GM21447 (cell line): ENCODE measurements around the gene NR2F2.

Source experiments
- ATAC-seq: cut with Tn5 transposase; IDR thresholded peaks from one replicate; pipeline ENCODE4 v1.9.1; 2021; ENCODE audit not compliant: unreplicated experiment

Gene NR2F2

DNA sequence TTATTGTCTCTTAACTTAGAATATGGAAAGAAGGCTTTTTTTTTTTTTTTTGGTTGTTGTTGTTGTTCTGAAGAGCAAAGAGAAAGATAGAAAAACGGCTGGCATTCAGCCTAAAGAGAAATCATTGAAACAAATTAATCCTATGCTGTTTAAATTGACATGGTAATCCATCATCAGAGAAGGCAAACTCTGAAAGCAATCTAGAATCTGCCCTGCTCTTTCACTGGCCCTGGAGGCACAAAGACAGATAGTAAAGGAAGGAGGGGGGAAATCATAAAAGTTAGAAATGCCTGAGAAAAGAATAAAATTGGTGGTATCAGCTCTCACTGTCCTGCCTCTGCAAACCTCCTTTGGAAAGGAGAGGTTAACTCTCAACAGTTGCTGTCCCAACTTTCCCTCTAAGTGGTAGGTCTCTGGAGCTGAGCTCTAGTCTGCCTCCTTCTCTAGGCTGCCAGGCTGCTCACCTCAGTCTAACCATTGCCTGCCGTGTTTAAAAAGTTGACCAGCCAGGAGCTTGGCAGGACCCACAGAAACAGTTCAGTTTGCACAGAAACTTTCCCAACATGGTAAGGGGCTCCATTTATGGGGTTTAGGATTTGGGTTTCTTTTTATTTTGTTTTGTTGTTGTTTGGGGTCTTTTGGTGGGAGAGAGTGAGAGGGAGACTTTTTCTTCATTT, 13.4 kb upstream of the NR2F2 start:
- ATAC-seq, result no peak

DNA sequence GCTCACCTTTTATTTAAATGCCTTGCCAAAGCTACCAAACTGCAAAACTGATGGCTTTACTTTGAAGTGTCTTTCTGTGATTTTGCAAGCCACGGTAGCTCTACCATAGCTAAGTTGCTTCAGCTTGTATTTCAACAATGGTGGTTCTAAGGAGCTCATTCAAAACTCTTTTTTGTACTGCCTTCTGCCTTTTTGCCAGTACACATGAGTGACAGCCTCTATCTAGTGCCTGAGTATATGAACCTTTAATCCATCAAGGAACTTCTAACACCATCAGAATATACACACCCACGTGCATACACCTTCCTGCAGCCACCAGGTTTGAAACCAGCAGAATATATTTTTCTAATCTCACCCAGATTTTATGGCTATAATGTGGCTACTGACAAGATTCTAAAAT, 10.4 kb upstream of the NR2F2 start:
- ATAC-seq, result no peak

GRCh38 chr15:96320703-96321638, 9.5 kb upstream of the NR2F2 start:
- no peak for ATAC-seq

DNA sequence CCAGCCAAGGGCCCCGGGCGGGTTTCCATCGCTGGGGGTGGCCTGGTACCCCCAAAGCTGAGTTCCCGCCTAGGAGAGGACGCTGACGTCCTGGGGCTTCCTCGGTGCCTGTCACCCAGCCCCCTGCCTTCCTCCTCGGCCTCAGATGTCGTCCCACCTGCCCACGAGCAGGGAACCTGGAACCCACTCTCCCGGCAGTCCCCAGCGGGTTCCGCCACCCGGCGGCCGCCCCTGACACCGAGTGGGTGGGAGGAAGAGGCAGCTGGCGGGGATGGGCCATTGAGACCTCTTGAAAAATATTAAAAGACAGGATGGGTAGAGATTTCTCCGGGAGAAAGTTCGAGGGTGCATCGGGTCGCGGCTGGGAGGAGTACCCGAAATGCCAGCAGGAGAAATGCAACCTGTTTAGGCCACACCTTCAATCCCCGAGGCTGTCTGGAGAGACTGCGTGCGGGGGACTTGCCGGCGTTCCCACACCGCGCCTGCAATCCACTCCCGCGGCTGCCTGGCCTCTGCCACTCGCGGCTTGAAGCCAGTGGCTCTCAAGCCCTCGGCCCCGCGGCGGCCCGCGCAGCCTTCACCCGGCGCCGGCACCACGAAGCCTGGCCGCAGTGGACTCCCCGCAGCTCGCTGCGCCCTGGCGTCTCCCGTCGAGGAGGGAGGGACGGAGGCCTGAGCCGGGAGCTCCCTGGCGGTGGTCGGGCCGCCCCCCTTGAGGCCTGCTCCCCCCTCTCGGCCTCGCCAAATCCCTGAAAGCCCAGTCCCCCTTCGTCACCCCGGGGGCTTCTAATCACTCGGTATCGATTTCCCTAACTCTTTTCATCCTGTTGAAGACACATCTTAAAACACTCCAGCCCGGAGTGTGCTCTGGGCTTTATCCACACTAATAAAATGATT, 8.6 kb upstream of the NR2F2 start:
- ATAC-seq, result no peak

DNA sequence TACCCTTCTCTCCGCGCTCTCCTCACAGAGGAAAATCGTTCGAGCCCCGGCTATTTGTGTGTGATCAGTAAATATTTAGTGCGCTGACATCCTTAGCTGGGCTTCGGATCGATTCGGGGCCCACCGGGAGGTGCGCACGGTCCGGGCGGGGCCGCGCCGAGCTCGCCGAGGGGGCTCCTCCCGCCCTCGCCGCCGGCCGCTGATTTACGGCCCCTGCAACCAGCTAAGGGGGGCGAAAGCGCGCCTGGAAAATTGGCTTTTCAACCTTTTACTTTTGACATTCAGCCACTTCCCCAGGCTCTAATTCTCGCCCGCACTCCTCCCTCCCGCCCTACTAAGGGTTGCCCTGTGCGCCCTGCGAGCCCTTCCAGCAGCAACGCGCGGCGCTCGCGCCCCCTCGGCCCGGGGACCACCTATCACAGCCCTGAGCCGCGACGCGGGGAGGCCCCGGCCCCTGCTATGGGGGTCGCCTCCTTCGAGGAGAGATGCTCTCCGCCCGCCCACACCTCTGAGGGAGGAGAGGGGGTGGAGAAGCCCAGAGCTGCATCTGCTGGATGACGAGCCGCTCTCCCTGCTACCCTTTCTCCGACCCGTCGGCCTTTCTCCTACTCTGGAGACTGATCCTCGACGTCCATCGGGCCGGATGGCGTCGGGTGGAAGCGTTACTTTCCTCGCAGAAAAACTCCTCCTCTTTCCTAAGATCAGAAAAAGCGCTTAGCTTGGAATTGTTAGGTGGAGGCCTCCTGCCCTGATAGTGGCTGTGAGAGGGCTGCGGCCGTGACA, 7.8 kb upstream of the NR2F2 start:
- no peak for ATAC-seq

DNA sequence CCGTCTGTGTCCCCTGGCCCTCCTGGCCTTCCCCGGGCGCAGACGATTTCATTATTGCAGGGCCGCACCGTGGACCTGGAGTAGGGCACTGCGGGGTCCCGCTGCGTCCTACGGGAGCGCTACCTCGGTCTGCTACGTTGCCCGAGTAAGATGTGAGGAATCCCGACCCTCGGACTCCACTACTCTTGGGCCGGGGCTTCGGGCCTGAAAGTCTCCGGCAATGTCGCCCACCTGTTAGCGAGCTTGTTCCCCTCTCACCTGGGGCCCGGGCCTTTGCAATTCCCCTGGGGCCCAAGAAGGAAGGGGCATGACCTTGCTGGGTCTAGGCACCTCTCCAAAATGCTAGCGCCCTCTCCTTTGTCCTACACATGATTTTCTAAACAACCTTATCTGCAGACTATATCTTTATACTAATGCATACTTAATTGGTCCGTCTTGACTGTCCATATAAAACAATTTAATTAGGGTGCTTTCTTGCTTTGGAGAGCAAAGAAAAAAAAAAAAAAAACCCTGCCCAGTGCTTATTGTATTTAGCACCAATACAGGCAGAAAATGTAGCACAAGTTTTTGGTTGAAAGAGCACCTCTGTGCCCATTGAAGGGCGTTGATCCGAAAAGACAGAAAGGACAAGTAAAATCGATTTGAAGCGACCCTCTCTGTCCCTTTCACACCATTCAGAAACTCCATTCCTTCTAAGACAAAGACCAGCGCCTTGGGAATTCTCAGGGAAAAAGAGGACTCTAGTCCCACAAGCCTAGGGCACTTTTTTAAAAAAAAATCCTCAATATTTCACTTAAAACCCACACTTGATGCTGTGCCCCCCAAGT, 7.0 kb upstream of the NR2F2 start:
- ATAC-seq, result no peak

GRCh38 chr15:96324192-96324895, 6.2 kb upstream of the NR2F2 start:
- no peak for ATAC-seq

DNA sequence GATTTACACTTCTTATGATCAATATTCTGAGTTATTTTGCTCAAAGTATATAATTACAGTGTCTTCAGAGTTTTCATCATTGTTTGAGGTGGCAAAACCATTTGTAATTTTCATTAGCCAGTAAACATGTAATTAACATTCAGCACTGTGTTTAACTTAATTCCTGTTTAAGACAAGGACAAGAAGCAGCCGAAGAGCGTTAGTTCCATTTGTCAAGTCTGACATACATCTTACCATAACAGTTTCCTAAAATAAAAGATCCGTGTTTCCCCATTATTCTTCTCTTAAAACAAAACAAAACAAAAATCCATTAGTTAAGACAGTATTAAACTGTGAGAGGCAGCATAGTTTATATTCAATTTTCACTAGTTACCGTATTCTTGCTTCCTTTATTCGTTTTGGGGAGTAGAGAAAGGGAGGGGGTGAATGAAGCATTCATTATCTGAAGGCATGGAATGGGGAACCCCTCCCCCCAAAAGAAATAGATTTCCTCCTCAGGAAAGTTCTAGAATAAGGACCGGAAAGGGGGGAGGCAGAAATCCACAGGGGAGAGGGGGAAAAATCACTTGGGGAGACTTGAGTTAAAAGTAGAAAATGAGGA, 5.5 kb upstream of the NR2F2 start:
- no peak for ATAC-seq

DNA sequence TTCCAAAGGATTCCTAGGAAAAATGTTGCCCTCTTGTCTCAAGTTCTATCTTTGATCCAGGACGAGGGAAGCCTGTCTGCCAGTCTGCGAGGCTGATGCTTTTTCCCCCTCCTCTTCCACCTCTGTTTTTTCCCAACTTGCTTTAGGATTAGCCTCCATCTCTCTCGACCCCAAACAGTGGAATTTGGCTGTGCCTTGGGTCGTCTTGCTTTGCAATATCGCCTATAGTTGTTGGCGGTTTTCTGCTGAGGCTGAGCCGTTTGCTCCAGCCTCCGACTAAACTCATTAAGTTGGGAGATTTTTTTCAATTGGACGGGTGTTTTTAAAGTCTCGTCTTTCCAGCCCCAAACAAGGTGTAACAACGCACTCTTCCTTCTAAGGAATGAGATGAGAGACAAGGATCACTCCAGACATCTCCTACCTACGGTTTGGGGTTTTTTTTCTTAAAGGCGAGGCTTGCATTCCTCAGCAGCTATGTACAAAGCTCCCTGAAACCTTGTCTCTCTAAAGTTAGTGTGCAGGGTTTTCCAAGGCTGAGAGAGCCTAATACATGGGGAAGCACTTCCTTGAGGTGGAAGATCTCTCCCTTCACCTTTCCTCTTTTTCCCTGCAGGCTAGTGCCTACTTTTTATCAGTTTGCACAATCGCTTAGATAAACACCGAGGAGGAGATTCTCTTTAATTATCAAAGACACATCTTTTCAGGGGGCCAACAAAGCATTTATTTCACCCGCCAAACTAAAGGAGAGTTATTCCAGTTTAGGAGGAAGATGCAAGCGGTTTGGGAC, 4.8 kb upstream of the NR2F2 start:
- ATAC-seq, result no peak

DNA sequence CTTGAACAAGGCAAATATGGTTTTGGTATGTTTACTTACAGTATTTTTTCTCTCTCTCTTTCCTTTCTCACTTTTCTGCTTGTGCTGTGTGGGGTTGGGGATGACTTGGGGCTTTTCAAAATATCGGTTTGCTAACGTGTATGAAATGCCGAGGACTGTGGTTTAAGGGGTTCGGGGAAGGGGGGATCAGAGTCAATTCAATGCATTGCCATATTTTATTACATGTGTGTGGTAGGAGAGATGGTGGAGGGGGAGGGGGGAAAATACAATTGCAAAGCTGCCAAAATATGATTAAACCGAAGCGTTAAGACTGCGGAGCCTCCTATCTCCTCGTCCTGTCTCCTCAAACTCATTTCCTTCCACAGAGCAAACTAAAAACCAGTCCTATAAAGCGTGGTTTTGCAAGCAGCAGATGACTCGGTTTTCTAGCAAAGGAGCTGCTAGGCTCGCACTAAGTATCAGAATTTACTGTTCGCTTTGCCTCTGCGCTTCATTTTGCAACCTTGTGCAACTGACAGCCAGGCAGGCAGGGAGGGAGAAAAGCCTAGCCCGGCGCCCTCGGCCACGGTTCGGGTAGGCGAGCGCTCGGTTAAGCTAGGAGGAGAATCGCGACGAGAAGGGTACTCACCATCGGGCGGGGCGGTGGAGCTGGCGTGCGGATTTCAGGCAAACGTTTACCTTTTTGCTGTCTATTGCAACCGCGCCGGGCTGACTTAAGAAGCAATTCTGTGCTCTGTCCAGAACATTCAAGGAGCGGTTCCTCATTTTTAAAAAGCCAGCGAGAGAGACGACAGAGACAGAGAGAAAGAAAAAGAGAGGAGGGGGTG, 4.0 kb upstream of the NR2F2 start:
- ATAC-seq, result no peak

DNA sequence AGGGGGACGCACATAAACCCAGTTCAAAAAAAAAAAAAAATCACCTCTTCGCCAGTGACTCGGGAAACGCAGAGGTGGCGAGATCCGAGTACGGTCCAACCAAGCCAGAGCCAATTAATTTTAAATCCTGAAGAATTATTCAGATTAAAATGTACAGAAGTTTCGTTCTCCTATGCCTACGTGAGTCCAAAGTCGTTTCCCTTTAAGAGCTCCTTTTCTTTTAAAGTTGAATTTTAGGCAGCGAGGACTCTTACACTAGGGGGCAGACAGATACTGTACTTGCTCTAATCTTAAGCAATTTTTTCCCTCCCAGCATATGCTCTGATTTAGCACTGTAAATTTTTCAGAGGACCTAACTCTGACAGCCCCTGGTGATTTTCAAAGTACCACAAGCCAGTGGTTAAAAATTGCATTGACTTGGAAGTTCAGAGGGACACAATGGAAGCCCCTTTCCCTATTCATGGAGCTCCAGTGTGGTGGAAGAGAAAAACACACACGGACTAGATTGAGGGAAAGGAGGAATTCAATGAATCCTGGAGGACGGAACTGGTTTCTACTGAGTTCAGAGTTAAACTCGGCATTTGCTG, 3.3 kb upstream of the NR2F2 start:
- ATAC-seq, result no peak

DNA sequence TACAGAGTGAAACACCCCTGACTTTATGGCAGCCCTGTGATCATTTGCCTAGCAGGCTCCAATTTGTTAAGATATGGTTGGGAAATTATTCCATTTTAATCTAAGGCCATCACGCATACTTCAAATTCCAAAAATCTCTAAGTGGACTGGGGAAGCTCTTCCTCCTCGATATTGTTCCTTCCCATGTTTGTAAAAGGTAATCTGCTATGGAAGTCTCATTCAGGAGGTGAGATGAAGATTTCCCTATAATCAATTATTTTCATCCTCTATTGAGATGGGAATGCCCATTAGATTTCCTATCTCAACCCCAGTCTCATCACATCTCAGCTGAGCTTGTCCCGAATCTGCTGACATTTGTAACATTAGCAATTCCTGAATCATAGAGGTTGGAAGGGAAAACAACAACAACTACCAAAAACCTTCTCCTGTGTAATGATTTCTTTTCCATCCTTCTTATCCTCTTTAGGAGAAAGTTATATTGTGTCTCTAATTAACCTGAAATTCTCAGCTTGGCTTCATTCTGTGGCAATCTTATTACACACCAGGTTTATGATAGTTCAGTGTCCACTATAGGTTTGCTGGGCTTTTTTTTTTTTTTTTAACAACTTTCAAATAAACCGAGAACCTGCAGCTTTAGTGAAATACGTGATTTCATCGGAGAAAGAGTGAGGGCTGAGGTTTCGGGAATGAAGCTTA, 2.2 kb upstream of the NR2F2 start:
- ATAC-seq, result no peak

DNA sequence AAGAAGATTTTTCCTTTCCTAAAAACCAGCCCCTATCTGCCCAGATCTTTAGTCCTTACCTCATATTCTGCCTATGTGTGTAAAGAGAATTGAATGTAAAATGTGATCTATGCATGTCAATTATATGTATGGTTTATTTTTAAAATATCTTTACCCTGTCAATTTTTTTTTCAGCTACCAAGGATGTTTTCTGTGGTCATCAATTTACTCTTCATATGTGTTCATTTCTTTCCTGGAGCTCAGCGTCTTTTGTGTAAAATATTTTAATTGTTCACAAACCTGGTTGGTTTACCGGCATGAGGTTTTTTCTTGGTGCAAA, 1.7 kb upstream of the NR2F2 start:
- ATAC-seq, result no peak

DNA sequence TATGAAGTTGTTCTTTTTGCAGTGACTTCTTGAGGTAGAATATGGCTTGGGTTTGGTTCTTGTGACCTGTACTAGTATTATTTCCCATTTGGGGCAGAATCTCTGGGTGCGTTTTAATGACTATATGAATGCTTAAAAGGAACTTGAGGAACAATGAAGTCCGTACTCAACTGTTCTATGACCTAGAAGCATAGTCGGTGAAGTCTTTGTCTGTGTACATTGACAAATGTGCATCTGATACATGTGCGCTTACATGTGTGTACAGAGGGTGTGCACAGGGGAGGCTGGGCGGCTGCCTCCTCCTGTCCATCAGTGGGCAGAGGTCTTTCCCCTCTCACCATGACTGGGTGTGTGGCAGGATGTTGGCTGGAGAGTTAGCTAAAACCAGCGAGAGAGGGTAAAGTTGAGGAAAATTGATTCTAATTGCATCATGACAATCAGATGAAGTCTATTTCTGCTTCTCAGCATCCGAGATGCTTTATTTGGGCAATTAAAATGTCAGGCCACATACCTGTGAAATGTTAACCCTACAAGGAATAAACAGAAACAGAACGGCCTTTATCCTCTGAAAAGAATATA, 1.0 kb upstream of the NR2F2 start:
- ATAC-seq, result no peak

- peak; percentile 28 for ATAC-seq
Measured at GRCh38 chr15:96330064-96330449, 443 bp upstream of the NR2F2 start.
